ENCODE results near the gene ALS2.
"Not testable (repeated sequence)": the region's sequence is repeated elsewhere in the genome, so short reads cannot be mapped to it uniquely, and the experiment has no call there.

ALS2 gene

DNA sequence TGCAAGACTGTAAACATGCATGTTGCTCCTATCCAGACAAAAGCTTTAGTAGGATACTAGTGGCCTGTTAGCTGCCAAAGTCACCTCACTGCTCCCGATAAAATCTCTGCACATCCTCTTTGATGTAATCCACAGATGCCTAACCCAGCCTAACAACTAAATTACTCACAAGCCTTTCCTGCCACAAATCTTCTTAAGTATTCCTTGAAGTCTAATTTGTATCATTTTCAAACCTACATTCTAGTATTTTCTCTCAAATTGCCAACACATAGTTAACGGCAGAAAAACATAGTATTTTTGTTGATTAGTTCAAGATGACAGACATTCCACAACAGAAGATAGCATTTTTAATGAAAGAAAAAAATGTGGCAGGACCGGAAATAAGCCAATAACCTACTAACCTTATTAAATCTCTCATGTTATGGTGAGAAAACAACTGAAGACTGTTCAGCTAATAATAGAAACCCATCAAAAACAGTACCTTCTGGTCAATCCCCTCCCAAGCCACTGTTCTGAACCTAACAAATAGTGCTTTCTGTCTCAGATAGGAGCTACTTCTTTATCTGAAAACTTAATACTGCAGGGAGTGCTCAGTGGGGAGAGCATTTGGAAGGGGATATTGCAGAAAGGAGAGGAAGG is 82.0 kb downstream of the ALS2 start, which contains the start of gene MPP4:
Gene MPP4 (minus strand): TSS at position 57 of the 639 bp plus-strand sequence. CDS start 4,690 bp downstream, outside the sequence.
- Histone ChIP-seq H3K36me3 (ENCODE audit: insufficient read depth, low read depth, low read length) (peaks cover 23% of the 10 kb centered on the region), H3K27me3 (ENCODE audit: insufficient read depth, low read length) (no peaks in the 10 kb centered on the region), H3K9ac (ENCODE audit: low read depth, low read length) (no peak within 1 kb of the TSS), H3K9me3 (ENCODE audit: insufficient read depth, low read depth, low read length) (no peaks in the 10 kb centered on the region), H3K4me3 (ENCODE audit: low read length) (no peak within 1 kb of the TSS), H3K27ac (ENCODE audit: low read length) (no peak within 1 kb of the TSS), H3K4me1 (ENCODE audit: insufficient read depth, low read length) (peaks cover 46% of the 10 kb centered on the region)

DNA sequence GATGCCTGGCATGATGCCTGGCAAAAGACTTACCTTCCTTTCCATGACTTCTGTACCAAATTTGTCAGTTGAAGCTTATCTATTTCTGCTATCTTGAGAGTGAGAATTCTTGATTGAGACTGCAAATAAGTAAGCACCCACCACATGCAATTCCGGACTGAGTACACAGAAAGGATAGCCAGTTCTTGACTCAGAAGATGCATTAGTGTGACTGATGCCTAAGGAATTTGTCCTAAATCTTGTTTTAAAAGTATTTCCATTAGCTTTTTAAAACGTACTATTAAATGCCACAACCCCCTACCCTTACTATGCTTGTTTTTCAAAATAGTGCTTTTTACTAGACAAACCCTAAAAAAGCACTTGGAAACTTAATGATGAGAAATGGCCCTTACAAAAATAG is 82.8 kb downstream of the ALS2 start:
- no peak overlapping the region for H3K9ac ChIP-seq (ENCODE audit: low read depth, low read length)
- no peak overlapping the region for H3K27ac ChIP-seq (ENCODE audit: low read length)
- H3K36me3 ChIP-seq (ENCODE audit: insufficient read depth, low read depth, low read length) = peaks cover 23% of the 10 kb centered on the region
- no peaks in the 10 kb centered on the region for H3K9me3 ChIP-seq (ENCODE audit: insufficient read depth, low read depth, low read length)
- H3K27me3 ChIP-seq (ENCODE audit: insufficient read depth, low read length) = no peaks in the 10 kb centered on the region
- H3K4me1 ChIP-seq (ENCODE audit: insufficient read depth, low read length) = peaks cover 46% of the 10 kb centered on the region
- H3K4me3 ChIP-seq (ENCODE audit: low read length) = no peak overlapping the region

DNA sequence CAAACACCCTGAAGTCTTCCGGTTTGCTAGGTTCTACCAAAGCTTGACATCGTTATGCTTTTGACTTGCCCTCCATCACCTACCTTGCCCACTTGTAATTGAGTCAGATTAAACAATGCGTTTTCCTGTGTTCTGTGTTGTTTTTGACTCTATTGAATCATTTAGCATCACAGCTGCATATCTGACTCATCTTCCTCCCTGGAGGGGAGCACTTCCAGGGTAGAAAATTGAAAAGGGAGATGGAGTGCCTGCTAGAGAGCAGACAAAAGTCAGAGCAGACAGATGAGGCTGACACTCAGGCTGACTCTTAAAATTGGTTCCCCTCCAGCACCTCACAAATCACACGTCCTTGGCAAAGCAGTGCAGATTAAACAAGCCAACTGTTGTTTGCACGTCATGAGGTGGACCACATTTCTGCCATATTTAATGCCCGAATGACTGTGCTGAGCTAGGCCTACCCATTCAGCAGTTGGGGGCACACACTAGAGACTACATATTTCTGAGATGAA is 84.5 kb downstream of the ALS2 start:
- no peaks in the 10 kb centered on the region for H3K27me3 ChIP-seq (ENCODE audit: insufficient read depth, low read length)

DNA sequence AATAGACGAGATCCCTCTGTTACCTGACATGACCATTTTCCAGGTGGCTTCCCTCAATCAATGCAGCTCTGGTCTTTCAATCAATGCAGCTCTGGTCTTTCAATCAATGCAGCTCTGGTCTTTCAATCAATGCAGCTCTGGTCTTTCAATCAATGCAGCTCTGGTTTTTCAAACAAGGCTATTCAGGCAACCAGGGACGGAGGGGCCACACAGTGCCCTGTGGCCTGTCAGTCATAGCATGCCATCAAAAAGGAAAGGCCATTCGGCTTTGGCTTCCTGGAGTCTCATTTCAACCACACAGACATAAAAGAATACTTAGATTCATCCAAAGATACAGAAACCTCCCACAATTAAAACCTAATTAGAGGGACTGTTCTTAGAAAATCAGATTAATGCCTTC is 95.6 kb downstream of the ALS2 start:
- H3K27ac ChIP-seq (ENCODE audit: low read length) = no peak overlapping the region
- H3K4me1 ChIP-seq (ENCODE audit: insufficient read depth, low read length) = no peaks in the 10 kb centered on the region
- no peaks in the 10 kb centered on the region for H3K36me3 ChIP-seq (ENCODE audit: insufficient read depth, low read depth, low read length)
- H3K4me3 ChIP-seq (ENCODE audit: low read length) = no peak overlapping the region
- H3K9ac ChIP-seq (ENCODE audit: low read depth, low read length) = no peak overlapping the region
- no peaks in the 10 kb centered on the region for H3K27me3 ChIP-seq (ENCODE audit: insufficient read depth, low read length)
- no peaks in the 10 kb centered on the region for H3K9me3 ChIP-seq (ENCODE audit: insufficient read depth, low read depth, low read length)

More for the DNA sequence above, 84.5 kb downstream of the ALS2 start:
- Histone ChIP-seq H3K4me1 (ENCODE audit: insufficient read depth, low read length) (peaks cover 42% of the 10 kb centered on the region), H3K9ac (ENCODE audit: low read depth, low read length) (no peak overlapping the region), H3K9me3 (ENCODE audit: insufficient read depth, low read depth, low read length) (no peaks in the 10 kb centered on the region), H3K4me3 (ENCODE audit: low read length) (no peak overlapping the region), H3K36me3 (ENCODE audit: insufficient read depth, low read depth, low read length) (peaks cover 7% of the 10 kb centered on the region; the same call in 1 of the 2 replicates), H3K27ac (ENCODE audit: low read length) (no peak overlapping the region)

DNA sequence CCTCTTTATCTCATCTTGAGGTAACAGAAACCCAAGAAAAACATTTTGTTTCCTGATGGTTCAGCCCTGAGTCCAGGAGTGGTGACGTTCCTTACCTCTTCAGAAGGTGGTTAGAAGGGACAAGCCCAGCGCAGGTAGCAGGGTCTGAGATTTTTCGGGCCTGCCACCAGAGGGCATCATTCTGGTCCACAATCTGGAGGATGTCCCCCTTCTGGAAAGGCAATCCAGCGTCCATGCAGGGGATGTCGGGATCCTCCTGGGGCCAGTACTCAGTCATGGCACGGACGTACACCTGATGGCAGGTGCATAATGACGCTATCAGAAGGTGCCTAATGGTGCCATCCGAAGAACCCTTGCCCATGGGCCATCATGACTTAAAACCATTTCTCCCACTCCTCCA is 100.0 kb downstream of the ALS2 start:
- Histone ChIP-seq H3K36me3 (ENCODE audit: insufficient read depth, low read depth, low read length) (no peaks in the 10 kb centered on the region), H3K4me1 (ENCODE audit: insufficient read depth, low read length) (no peaks in the 10 kb centered on the region), H3K27me3 (ENCODE audit: insufficient read depth, low read length) (no peaks in the 10 kb centered on the region), H3K4me3 (ENCODE audit: low read length) (no peak overlapping the region), H3K9ac (ENCODE audit: low read depth, low read length) (no peak overlapping the region), H3K9me3 (ENCODE audit: insufficient read depth, low read depth, low read length) (no peaks in the 10 kb centered on the region), H3K27ac (ENCODE audit: low read length) (no peak overlapping the region)

DNA sequence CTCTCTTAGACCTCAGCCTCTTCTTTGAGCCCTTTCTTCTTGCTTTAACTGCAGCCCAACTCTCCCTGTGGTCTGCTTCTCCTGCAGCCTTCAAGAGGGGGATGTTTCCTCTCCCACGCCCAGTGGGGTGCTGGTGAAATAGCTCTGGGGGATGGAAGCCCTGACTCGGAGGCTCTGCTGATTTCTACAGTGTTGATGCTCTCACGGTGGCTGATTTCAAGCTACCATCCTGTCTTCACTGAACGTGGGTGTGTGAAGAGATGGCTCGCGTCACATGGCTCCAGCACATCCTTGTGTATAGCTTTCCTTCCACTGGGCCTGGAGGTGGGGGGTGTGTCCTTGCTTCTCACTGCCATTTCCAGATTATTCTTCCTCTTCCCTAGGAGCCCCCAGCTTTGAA is 102.3 kb downstream of the ALS2 start:
- no peaks in the 10 kb centered on the region for H3K27me3 ChIP-seq (ENCODE audit: insufficient read depth, low read length)
- no peaks in the 10 kb centered on the region for H3K36me3 ChIP-seq (ENCODE audit: insufficient read depth, low read depth, low read length)
- no peak overlapping the region for H3K27ac ChIP-seq (ENCODE audit: low read length)
- no peaks in the 10 kb centered on the region for H3K4me1 ChIP-seq (ENCODE audit: insufficient read depth, low read length)
- no peaks in the 10 kb centered on the region for H3K9me3 ChIP-seq (ENCODE audit: insufficient read depth, low read depth, low read length)
- H3K9ac ChIP-seq (ENCODE audit: low read depth, low read length) = no peak overlapping the region
- no peak overlapping the region for H3K4me3 ChIP-seq (ENCODE audit: low read length)

DNA sequence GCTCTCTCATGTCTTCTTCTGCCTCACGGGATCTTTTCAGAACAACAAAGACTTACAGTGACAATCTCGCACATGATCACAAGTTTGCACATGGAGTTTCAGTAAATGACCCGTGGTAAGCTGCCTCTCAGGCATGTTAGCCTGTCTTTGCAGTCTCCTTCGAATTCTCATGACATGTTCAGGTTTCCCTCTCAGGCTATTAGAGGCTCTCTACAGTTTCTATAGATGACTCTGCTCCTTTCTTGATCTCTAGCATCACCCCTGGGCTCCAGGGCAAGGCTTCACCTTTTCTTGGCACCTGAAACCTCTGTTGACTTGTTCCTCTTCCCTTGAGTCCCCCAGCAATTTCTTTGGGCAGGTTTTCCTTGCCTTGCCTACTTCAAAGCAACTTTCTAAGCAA is 105.3 kb downstream of the ALS2 start:
- Histone ChIP-seq H3K36me3 (ENCODE audit: insufficient read depth, low read depth, low read length) (no peaks in the 10 kb centered on the region), H3K4me1 (ENCODE audit: insufficient read depth, low read length) (no peaks in the 10 kb centered on the region), H3K27me3 (ENCODE audit: insufficient read depth, low read length) (no peaks in the 10 kb centered on the region), H3K9ac (ENCODE audit: low read depth, low read length) (no peak overlapping the region), H3K4me3 (ENCODE audit: low read length) (no peak overlapping the region), H3K9me3 (ENCODE audit: insufficient read depth, low read depth, low read length) (no peaks in the 10 kb centered on the region), H3K27ac (ENCODE audit: low read length) (no peak overlapping the region)

DNA sequence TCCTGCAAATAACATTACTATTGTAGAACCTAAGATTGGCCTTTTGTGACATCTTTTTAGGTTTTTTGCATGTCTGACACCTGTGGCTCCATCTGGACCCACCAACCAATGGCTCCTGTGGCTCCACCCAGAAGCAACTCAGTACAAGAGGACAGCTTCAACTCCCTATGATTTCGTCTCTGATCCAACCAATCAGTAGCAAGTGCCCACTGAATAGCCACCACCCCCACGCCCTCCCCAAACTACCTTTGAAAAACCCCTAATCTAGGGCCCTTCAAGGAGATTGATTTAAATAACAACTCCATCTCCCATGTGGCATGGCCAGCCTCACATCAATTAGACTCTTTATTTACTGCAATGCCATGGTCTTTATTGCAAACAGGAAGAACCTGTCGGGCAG is 105.9 kb downstream of the ALS2 start:
- Histone ChIP-seq H3K27ac (ENCODE audit: low read length) (no peak overlapping the region), H3K4me3 (ENCODE audit: low read length) (no peak overlapping the region), H3K9ac (ENCODE audit: low read depth, low read length) (no peak overlapping the region), H3K36me3 (ENCODE audit: insufficient read depth, low read depth, low read length) (no peaks in the 10 kb centered on the region), H3K4me1 (ENCODE audit: insufficient read depth, low read length) (no peaks in the 10 kb centered on the region), H3K9me3 (ENCODE audit: insufficient read depth, low read depth, low read length) (no peaks in the 10 kb centered on the region), H3K27me3 (ENCODE audit: insufficient read depth, low read length) (no peaks in the 10 kb centered on the region)

DNA sequence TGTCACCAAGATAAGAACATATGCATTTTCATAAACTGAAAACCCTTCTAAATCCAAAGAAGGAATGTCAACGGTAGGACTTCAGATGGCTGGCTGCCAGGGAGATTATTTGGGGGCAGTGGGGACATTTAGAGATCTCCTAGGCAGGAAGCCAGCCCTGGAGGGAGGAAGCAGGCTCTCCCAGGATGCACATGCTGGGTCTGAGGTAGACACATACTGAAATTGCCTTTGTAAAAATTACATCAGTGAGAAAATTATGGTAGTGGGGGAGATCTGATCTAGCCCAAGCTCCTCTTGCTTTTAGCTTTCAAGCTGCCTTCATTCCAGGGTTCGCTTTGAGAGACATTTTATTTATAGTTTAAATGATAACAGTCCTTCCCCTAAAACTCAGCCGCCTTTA is 106.4 kb downstream of the ALS2 start:
- Histone ChIP-seq H3K4me1 (ENCODE audit: insufficient read depth, low read length) (no peaks in the 10 kb centered on the region), H3K9me3 (ENCODE audit: insufficient read depth, low read depth, low read length) (no peaks in the 10 kb centered on the region), H3K4me3 (ENCODE audit: low read length) (no peak overlapping the region), H3K27ac (ENCODE audit: low read length) (no peak overlapping the region), H3K9ac (ENCODE audit: low read depth, low read length) (no peak overlapping the region), H3K36me3 (ENCODE audit: insufficient read depth, low read depth, low read length) (no peaks in the 10 kb centered on the region), H3K27me3 (ENCODE audit: insufficient read depth, low read length) (no peaks in the 10 kb centered on the region)

DNA sequence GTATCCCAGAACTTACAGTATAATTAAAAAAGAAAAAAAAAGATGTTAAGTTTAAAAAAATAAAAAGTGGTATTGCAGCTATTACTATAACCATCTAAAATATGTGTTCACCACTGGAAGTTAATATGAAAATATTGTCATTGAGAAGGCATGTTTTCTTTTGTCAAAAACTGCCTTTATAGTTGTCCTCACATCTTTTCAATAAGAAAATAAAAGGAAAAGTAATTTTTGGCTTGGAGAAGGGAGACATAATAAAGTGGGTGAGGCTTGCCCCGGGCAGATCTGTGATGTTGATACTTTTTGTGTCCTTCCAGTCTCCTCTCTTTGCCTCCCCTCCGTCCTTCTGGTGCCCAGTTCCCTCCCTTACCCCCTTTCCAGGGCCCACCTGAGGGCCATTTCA is 107.2 kb downstream of the ALS2 start:
- Histone ChIP-seq H3K9me3 (ENCODE audit: insufficient read depth, low read depth, low read length) (no peaks in the 10 kb centered on the region), H3K27ac (ENCODE audit: low read length) (no peak overlapping the region), H3K27me3 (ENCODE audit: insufficient read depth, low read length) (no peaks in the 10 kb centered on the region), H3K36me3 (ENCODE audit: insufficient read depth, low read depth, low read length) (no peaks in the 10 kb centered on the region), H3K4me1 (ENCODE audit: insufficient read depth, low read length) (no peaks in the 10 kb centered on the region), H3K9ac (ENCODE audit: low read depth, low read length) (no peak overlapping the region), H3K4me3 (ENCODE audit: low read length) (no peak overlapping the region)

DNA sequence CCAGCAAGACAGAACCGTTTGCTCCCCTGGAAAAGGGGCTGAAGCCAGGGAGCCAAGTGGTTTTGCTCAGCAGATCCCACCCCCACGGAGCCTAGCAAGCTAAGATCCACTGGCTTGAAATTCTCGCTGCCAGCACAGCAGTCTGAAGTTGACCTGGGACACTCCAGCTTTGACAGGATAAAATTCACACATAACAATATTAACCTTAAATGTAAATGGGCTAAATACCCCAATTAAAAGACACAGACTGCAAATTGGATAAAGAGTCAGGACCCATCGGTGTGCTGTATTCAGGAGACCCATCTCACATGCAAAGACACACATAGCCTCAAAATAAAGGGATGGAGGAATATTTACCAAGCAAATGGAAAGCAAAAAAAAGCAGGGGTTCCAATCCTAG is 109.5 kb downstream of the ALS2 start:
- H3K27ac ChIP-seq (ENCODE audit: low read length); H3K36me3 ChIP-seq (ENCODE audit: insufficient read depth, low read depth, low read length); H3K9me3 ChIP-seq (ENCODE audit: insufficient read depth, low read depth, low read length); H3K4me3 ChIP-seq (ENCODE audit: low read length); H3K9ac ChIP-seq (ENCODE audit: low read depth, low read length); H3K27me3 ChIP-seq (ENCODE audit: insufficient read depth, low read length); H3K4me1 ChIP-seq (ENCODE audit: insufficient read depth, low read length): not testable (repeated sequence)

DNA sequence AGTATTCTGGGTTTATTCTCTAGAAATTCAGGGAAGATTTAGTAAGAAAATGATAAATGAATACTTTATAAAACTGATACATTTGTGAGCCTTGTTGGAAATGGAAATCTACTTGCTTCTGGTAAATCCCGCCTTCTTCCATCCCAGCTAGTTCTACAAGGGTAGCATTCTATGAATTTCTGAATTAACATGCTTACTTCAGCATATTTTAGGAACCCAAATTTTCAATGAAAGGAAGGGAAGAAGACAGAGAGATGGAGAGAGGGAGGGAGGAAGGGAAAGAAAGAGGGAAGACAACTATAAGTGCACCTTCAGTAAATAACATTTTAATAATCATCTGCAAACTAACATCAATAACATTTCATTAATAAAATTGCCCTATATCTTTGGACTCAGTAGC is 110.9 kb downstream of the ALS2 start:
- no peak overlapping the region for H3K9ac ChIP-seq (ENCODE audit: low read depth, low read length)
- no peak overlapping the region for H3K4me3 ChIP-seq (ENCODE audit: low read length)
- no peaks in the 10 kb centered on the region for H3K27me3 ChIP-seq (ENCODE audit: insufficient read depth, low read length)
- H3K27ac ChIP-seq (ENCODE audit: low read length) = no peak overlapping the region
- H3K36me3 ChIP-seq (ENCODE audit: insufficient read depth, low read depth, low read length) = no peaks in the 10 kb centered on the region
- H3K9me3 ChIP-seq (ENCODE audit: insufficient read depth, low read depth, low read length) = no peaks in the 10 kb centered on the region
- no peaks in the 10 kb centered on the region for H3K4me1 ChIP-seq (ENCODE audit: insufficient read depth, low read length)

All from iPS-20b (cell line).